ENCODE results near the gene DEGS2.

Gene DEGS2

DNA sequence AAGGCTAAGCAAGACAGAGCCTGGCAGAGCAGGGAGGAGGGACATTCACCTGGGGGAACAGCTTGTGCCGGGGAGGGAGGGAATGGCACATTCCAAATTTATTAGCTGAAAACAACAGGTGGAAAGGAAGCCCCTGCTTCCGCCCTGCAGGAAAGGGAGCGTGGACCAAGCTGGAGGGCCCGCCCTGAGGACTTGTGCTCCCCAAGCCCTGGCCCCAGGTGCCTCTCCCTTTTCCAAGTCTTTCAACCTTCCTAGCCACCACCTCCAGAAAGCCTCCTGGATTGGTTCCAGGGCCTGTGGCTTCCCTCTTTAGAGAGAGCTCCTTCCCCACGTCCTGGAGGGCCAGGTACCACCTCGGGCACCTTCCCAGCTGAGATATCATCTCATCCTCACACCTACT is 2.7 kb downstream of the DEGS2 start:
- CTCF ChIA-PET, result interaction anchor here (0.8 to 3.7 kb wide), 3 partner anchors 16 to 48 kb away, joined by 3 to 15 read pairs (median 14); no protein-coding TSS in a partner anchor

DNA sequence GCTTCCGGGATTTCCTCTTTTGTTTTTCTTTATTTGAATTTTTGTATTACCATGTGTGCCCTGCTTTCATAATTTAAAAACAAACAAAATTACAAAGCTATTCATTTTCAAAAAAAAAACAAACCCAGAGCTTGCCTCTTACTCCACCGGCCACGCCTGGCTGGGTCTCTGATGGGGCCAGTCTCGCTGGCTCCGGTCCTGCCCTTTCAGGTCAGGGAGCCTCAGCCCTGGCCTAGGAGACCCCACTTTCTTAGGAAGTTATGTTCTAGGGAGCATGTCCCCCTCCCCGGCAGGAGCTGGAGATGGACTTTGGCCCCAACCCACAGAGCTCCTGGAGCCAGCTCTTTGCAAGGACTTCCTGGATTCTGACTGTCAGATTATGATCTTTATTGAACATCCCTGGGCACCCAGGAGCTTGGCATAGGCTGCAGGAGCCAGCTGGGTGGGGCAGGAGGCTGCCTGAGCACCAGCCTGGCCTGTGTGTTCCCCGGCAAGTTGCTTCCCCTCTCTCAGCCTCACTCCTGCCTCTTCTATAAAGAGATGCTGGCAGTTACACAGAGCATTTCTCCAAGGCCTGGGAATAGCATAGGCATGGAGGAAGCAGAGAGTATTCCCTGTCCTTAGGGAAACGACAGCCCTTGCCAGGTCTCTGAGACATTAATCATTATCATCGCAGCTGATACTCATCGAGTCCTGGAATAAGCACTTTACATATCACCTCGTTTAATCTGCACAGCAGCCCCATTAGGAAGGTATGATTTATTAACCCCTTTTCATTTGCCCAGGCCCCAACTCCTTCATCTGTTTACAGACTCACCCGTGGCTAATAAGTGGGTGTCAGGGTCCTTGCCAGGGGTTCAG is 3.5 kb downstream of the DEGS2 start:
- CTCF ChIA-PET, result interaction anchor here (0.5 to 3.7 kb wide), 7 partner anchors 10 to 260 kb away, joined by 3 to 15 read pairs (median 3); no protein-coding TSS in a partner anchor
- TF ChIP-seq, protein P1, sequence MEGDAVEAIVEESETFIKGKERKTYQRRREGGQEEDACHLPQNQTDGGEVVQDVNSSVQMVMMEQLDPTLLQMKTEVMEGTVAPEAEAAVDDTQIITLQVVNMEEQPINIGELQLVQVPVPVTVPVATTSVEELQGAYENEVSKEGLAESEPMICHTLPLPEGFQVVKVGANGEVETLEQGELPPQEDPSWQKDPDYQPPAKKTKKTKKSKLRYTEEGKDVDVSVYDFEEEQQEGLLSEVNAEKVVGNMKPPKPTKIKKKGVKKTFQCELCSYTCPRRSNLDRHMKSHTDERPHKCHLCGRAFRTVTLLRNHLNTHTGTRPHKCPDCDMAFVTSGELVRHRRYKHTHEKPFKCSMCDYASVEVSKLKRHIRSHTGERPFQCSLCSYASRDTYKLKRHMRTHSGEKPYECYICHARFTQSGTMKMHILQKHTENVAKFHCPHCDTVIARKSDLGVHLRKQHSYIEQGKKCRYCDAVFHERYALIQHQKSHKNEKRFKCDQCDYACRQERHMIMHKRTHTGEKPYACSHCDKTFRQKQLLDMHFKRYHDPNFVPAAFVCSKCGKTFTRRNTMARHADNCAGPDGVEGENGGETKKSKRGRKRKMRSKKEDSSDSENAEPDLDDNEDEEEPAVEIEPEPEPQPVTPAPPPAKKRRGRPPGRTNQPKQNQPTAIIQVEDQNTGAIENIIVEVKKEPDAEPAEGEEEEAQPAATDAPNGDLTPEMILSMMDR (IDR thresholded peaks at IDR 0.05; ENCODE audit: insufficient read depth, low read length, missing control alignments), result no peak

More for the DNA sequence above, 2.7 kb downstream of the DEGS2 start:
- H3K4me3 ChIP-seq (ENCODE audit: low read depth, low read length), result no peak overlapping the region
- TF ChIP-seq, protein P1 (IDR thresholded peaks at IDR 0.05; ENCODE audit: insufficient read depth, low read length, missing control alignments), result no peak
- POLR2A ChIA-PET, result no interaction called here
- DNase-seq (ENCODE audit: low read depth, low spot score), result no peak

DNA sequence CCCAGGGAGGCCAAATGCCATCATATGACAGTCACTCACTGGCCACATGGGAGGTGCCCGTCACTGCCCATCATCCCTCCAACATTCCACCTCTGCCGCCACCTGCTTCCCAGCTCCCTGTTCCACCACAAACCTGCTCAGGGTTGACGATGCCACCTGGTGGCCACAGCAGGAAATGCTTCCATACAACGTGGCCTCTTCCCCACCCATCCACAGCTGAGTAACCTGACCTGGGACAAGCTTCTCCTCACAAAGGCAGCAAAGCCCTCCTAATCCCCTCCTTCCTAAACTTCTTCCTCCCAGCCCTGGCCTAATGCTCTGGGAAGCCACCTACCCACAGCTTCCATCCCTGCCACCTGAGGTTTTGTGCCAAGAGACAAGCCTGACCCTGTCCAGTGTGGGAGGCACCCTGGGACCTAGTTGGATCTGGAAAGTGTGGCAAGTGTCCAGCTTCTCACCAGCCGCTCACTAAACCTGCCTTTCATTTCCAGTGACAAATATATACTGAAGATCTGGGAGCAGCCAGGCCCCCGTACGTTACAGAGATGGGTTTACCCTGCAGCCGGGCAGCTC is 4.3 kb downstream of the DEGS2 start:
- ChIA-PET POLR2A (no interaction called here), CTCF (interaction anchor here (0.7 to 3.7 kb wide), 5 partner anchors 11 to 172 kb away, joined by 3 to 15 read pairs (median 7); no protein-coding TSS in a partner anchor)
- no peak overlapping the region for H3K4me3 ChIP-seq (ENCODE audit: low read depth, low read length)
- DNase-seq (ENCODE audit: low read depth, low spot score), result no peak
- TF ChIP-seq, protein P1 (IDR thresholded peaks at IDR 0.05; ENCODE audit: insufficient read depth, low read length, missing control alignments), result peak; percentile 47

More for the DNA sequence above, 3.5 kb downstream of the DEGS2 start:
- H3K4me3 ChIP-seq (ENCODE audit: low read depth, low read length), result no peak overlapping the region
- DNase-seq (ENCODE audit: low read depth, low spot score), result no peak
- POLR2A ChIA-PET, result no interaction called here

DNA sequence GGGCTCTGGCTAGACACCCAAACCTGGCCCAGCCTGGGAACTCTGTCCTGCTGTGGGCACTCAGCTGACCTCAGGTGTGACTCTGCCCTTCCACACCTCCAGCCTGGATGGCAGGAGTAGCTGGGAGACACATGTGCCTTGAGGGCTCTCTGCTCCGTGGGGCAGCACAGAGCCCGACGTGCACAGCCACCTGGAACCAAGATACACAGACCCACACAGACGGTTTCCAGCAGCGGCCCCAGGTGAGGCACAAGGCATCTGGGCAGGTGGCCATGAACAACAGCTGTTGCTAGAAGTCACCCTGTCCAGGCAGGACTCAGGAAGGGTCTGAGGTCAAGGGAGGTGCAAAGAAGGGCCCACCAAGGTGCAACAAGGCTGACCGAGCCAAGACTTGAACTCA is 5.9 kb downstream of the DEGS2 start:
- ChIA-PET POLR2A (no interaction called here), CTCF (no interaction called here)
- no peak overlapping the region for H3K4me3 ChIP-seq (ENCODE audit: low read depth, low read length)
- DNase-seq (ENCODE audit: low read depth, low spot score), result no peak
- TF ChIP-seq, protein P1 (IDR thresholded peaks at IDR 0.05; ENCODE audit: insufficient read depth, low read length, missing control alignments), result no peak

DNA sequence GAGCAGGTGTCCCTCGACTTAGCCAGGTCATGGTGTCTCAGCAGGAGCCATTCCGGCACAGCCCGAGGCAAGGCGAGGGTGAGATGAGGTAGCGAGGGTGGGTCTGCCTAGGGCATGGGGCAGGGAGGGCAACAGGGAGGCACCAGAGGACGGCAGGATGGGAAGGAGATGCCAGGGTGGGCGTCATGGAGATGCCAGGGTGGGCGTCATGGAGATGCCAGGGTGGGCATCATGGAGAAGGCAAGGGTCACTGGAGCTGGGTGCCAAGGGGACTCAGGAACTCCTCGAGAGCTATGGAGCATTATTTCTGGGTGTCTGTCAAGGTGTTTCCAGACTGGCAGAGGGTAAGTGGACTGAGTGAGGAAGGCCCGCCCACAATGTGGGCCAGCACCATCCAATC is 7.4 kb downstream of the DEGS2 start:
- ChIA-PET POLR2A (no interaction called here), CTCF (no interaction called here)
- no peak for DNase-seq (ENCODE audit: low read depth, low spot score)
- no peak overlapping the region for H3K4me3 ChIP-seq (ENCODE audit: low read depth, low read length)
- TF ChIP-seq, protein P1 (IDR thresholded peaks at IDR 0.05; ENCODE audit: insufficient read depth, low read length, missing control alignments), result no peak

DNA sequence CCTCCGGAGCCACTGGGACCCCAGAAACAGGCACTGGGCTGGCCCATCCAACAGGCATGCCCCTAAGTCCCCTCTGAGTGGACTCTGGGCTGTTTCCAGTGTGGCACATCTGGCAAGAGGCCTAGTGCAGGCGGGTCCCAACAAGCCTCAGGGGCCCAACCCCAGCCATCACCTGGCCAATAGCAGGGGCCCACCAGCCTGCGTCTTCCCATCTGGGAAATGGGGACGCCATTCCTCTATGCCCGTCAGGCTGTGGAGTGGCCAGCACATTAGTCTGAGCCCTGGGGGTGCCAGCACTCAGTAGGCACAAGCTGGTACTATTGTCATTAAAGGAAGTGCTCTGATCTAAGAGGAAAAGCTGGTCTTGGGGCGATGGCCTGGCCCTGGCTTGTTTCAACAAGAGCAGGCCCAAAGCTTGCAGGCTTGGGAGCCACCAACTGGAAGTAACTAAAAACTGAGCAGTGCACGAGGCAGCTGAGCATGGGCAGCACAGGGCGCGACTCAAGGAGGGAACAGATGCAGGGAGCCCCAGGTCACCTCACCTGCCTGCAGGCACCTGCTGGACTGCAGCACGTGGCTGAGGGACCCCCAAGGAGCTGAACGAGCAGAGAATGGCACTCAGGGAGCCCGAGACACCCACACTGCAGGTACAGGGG is 8.4 kb downstream of the DEGS2 start:
- CTCF ChIA-PET, result interaction anchor here (0.7 to 0.9 kb wide), 2 partner anchors 11 to 43 kb away, joined by 3 read pairs; no protein-coding TSS in a partner anchor
- no peak for DNase-seq (ENCODE audit: low read depth, low spot score)
- no peak overlapping the region for H3K4me3 ChIP-seq (ENCODE audit: low read depth, low read length)
- TF ChIP-seq, protein P1 (IDR thresholded peaks at IDR 0.05; ENCODE audit: insufficient read depth, low read length, missing control alignments), result no peak
- POLR2A ChIA-PET, result no interaction called here
